ENCODE measurements around the gene IDH2.
"Not testable (repeated sequence)": the region's sequence is repeated elsewhere in the genome, so short reads cannot be mapped to it uniquely, and the experiment has no call there.

The IDH2 gene

GRCh38 chr15:90078965-90079364, 23.3 kb downstream of the IDH2 start:
- no peaks in the 10 kb centered on the region for H3K27me3 ChIP-seq (ENCODE audit: control insufficient read depth, insufficient read depth, low read length)
- H3K4me3 ChIP-seq (ENCODE audit: low read length) = no peak overlapping the region
- H3K36me3 ChIP-seq (ENCODE audit: control insufficient read depth, insufficient read depth, low read length) = peaks cover 27% of the 10 kb centered on the region
- no peak overlapping the region for H3K27ac ChIP-seq (ENCODE audit: low read depth, low read length)
- peaks cover 8% of the 10 kb centered on the region for H3K4me1 ChIP-seq (ENCODE audit: control insufficient read depth, insufficient read depth, low read length)
- H3K9ac ChIP-seq (ENCODE audit: low read length) = no peak overlapping the region

- Histone ChIP-seq H3K27ac (ENCODE audit: low read depth, low read length) (no peak overlapping the region), H3K4me1 (ENCODE audit: control insufficient read depth, insufficient read depth, low read length) (no peaks in the 10 kb centered on the region), H3K36me3 (ENCODE audit: control insufficient read depth, insufficient read depth, low read length) (peaks cover 27% of the 10 kb centered on the region), H3K27me3 (ENCODE audit: control insufficient read depth, insufficient read depth, low read length) (no peaks in the 10 kb centered on the region), H3K4me3 (ENCODE audit: low read length) (no peak overlapping the region), H3K9ac (ENCODE audit: low read length) (no peak overlapping the region)
Observed at GRCh38 chr15:90076716-90077115, 25.6 kb downstream of the IDH2 start.

- H3K4me3 ChIP-seq (ENCODE audit: low read length) = no peak overlapping the region
- no peaks in the 10 kb centered on the region for H3K27me3 ChIP-seq (ENCODE audit: control insufficient read depth, insufficient read depth, low read length)
- H3K9ac ChIP-seq (ENCODE audit: low read length) = no peak overlapping the region
- no peak overlapping the region for H3K27ac ChIP-seq (ENCODE audit: low read depth, low read length)
- H3K4me1 ChIP-seq (ENCODE audit: control insufficient read depth, insufficient read depth, low read length) = no peaks in the 10 kb centered on the region
- H3K36me3 ChIP-seq (ENCODE audit: control insufficient read depth, insufficient read depth, low read length) = peaks cover 25% of the 10 kb centered on the region
Observed at GRCh38 chr15:90075420-90076289, 26.6 kb downstream of the IDH2 start.

- Histone ChIP-seq H3K9ac (ENCODE audit: low read length) (no peak overlapping the region), H3K27ac (ENCODE audit: low read depth, low read length) (no peak overlapping the region), H3K27me3 (ENCODE audit: control insufficient read depth, insufficient read depth, low read length) (no peaks in the 10 kb centered on the region), H3K36me3 (ENCODE audit: control insufficient read depth, insufficient read depth, low read length) (peaks cover 19% of the 10 kb centered on the region), H3K4me1 (ENCODE audit: control insufficient read depth, insufficient read depth, low read length) (no peaks in the 10 kb centered on the region), H3K4me3 (ENCODE audit: low read length) (no peak overlapping the region)
Observed at GRCh38 chr15:90074916-90075315, 27.4 kb downstream of the IDH2 start.

- H3K4me1 ChIP-seq (ENCODE audit: control insufficient read depth, insufficient read depth, low read length) = no peaks in the 10 kb centered on the region
- no peaks in the 10 kb centered on the region for H3K27me3 ChIP-seq (ENCODE audit: control insufficient read depth, insufficient read depth, low read length)
- peaks cover 20% of the 10 kb centered on the region for H3K36me3 ChIP-seq (ENCODE audit: control insufficient read depth, insufficient read depth, low read length)
- no peak overlapping the region for H3K9ac ChIP-seq (ENCODE audit: low read length)
- no peak overlapping the region for H3K27ac ChIP-seq (ENCODE audit: low read depth, low read length)
- no peak overlapping the region for H3K4me3 ChIP-seq (ENCODE audit: low read length)
Observed at GRCh38 chr15:90074023-90074422, 28.2 kb downstream of the IDH2 start.

GRCh38 chr15:90072978-90073640, 29.2 kb downstream of the IDH2 start:
- Histone ChIP-seq H3K36me3 (ENCODE audit: control insufficient read depth, insufficient read depth, low read length) (peaks cover 21% of the 10 kb centered on the region), H3K4me1 (ENCODE audit: control insufficient read depth, insufficient read depth, low read length) (no peaks in the 10 kb centered on the region), H3K27me3 (ENCODE audit: control insufficient read depth, insufficient read depth, low read length) (no peaks in the 10 kb centered on the region), H3K27ac (ENCODE audit: low read depth, low read length) (no peak overlapping the region), H3K9ac (ENCODE audit: low read length) (no peak overlapping the region), H3K4me3 (ENCODE audit: low read length) (no peak overlapping the region)

GRCh38 chr15:90071220-90071807, 31.0 kb downstream of the IDH2 start:
- no peaks in the 10 kb centered on the region for H3K27me3 ChIP-seq (ENCODE audit: control insufficient read depth, insufficient read depth, low read length)
- H3K27ac ChIP-seq (ENCODE audit: low read depth, low read length) = no peak overlapping the region
- no peak overlapping the region for H3K4me3 ChIP-seq (ENCODE audit: low read length)
- H3K36me3 ChIP-seq (ENCODE audit: control insufficient read depth, insufficient read depth, low read length) = peaks cover 25% of the 10 kb centered on the region
- no peaks in the 10 kb centered on the region for H3K4me1 ChIP-seq (ENCODE audit: control insufficient read depth, insufficient read depth, low read length)
- no peak overlapping the region for H3K9ac ChIP-seq (ENCODE audit: low read length)

GRCh38 chr15:90070623-90071022, 31.6 kb downstream of the IDH2 start:
- H3K36me3 ChIP-seq (ENCODE audit: control insufficient read depth, insufficient read depth, low read length) = peaks cover 22% of the 10 kb centered on the region
- not testable (repeated sequence) for H3K4me3 ChIP-seq (ENCODE audit: low read length); H3K27me3 ChIP-seq (ENCODE audit: control insufficient read depth, insufficient read depth, low read length); H3K9ac ChIP-seq (ENCODE audit: low read length); H3K27ac ChIP-seq (ENCODE audit: low read depth, low read length); H3K4me1 ChIP-seq (ENCODE audit: control insufficient read depth, insufficient read depth, low read length)

GRCh38 chr15:90067953-90068606, 34.2 kb downstream of the IDH2 start:
- no peak overlapping the region for H3K4me3 ChIP-seq (ENCODE audit: low read length)
- H3K27ac ChIP-seq (ENCODE audit: low read depth, low read length) = no peak overlapping the region
- no peak overlapping the region for H3K9ac ChIP-seq (ENCODE audit: low read length)
- peaks cover 18% of the 10 kb centered on the region for H3K36me3 ChIP-seq (ENCODE audit: control insufficient read depth, insufficient read depth, low read length)
- peaks cover 14% of the 10 kb centered on the region for H3K4me1 ChIP-seq (ENCODE audit: control insufficient read depth, insufficient read depth, low read length)
- no peaks in the 10 kb centered on the region for H3K27me3 ChIP-seq (ENCODE audit: control insufficient read depth, insufficient read depth, low read length)

- H3K36me3 ChIP-seq (ENCODE audit: control insufficient read depth, insufficient read depth, low read length) = peaks cover 15% of the 10 kb centered on the region
- no peak overlapping the region for H3K9ac ChIP-seq (ENCODE audit: low read length)
- no peak overlapping the region for H3K4me3 ChIP-seq (ENCODE audit: low read length)
- no peak overlapping the region for H3K27ac ChIP-seq (ENCODE audit: low read depth, low read length)
- H3K4me1 ChIP-seq (ENCODE audit: control insufficient read depth, insufficient read depth, low read length) = peaks cover 17% of the 10 kb centered on the region
- H3K27me3 ChIP-seq (ENCODE audit: control insufficient read depth, insufficient read depth, low read length) = no peaks in the 10 kb centered on the region
Observed at GRCh38 chr15:90067181-90067952, 34.9 kb downstream of the IDH2 start.

GRCh38 chr15:90065682-90066049, 36.6 kb downstream of the IDH2 start:
- H3K4me3 ChIP-seq (ENCODE audit: low read length) = no peak overlapping the region
- H3K4me1 ChIP-seq (ENCODE audit: control insufficient read depth, insufficient read depth, low read length) = peaks cover 21% of the 10 kb centered on the region
- no peak overlapping the region for H3K9ac ChIP-seq (ENCODE audit: low read length)
- H3K27ac ChIP-seq (ENCODE audit: low read depth, low read length) = peak overlapping the region; percentile 50
- no peaks in the 10 kb centered on the region for H3K27me3 ChIP-seq (ENCODE audit: control insufficient read depth, insufficient read depth, low read length)
- H3K36me3 ChIP-seq (ENCODE audit: control insufficient read depth, insufficient read depth, low read length) = peaks cover 15% of the 10 kb centered on the region

All from rectal smooth muscle tissue (tissue), 1 donor.